Karpas-422 (cell line): ENCODE data around the gene COL19A1. TPM values are rescaled to one million over a fixed set of nuclear protein-coding genes. Genes with fewer than 3 reads are reported as not detected.
"Not testable (repeated sequence)": the region's sequence is repeated elsewhere in the genome, so short reads cannot be mapped to it uniquely, and the experiment has no call there.

Experiments
- DNase-seq: peaks from one replicate; pipeline ENCODE4 v3.0.0-alpha.2; 2015
- H2AFZ ChIP-seq: fragments of 200-600 bp; sonication (generic); 2 replicates; pipeline ENCODE4 v1.6.1; 2014; ENCODE audit warnings: antibody characterized with exemption, low read length, mixed read lengths
- H3K27ac ChIP-seq: fragments of 200-600 bp; sonication (generic); 2 replicates; pipeline ENCODE4 v1.5.1; 2014; ENCODE audit warnings: mild to moderate bottlenecking, low read length, moderate library complexity
- H3K27me3 ChIP-seq: fragments of 200-600 bp; sonication (generic); 2 replicates; pipeline ENCODE4 v1.6.1; 2014; ENCODE audit warnings: low read length, mixed read lengths
- H3K36me3 ChIP-seq: fragments of 200-600 bp; sonication (generic); 2 replicates; pipeline ENCODE4 v1.6.1; 2014; ENCODE audit warnings: low read length, mixed read lengths; ENCODE audit not compliant: insufficient read depth
- H3K4me1 ChIP-seq: fragments of 200-600 bp; sonication (generic); 2 replicates; pipeline ENCODE4 v1.6.1; 2014; ENCODE audit warnings: mild to moderate bottlenecking, low read length, mixed read lengths
- H3K4me2 ChIP-seq: fragments of 200-600 bp; sonication (generic); 2 replicates; pipeline ENCODE4 v1.6.1; 2014; ENCODE audit warnings: low read length, low read depth, mild to moderate bottlenecking; ENCODE audit not compliant: poor library complexity, severe bottlenecking
- H3K4me3 ChIP-seq: fragments of 200-600 bp; sonication (generic); 2 replicates; pipeline ENCODE4 v1.5.1; 2014; ENCODE audit warnings: mild to moderate bottlenecking, antibody characterized with exemption, low read length, mixed read lengths
- H3K79me2 ChIP-seq: fragments of 200-600 bp; sonication (generic); 2 replicates; pipeline ENCODE4 v1.6.1; 2014; ENCODE audit warnings: mild to moderate bottlenecking, low read length, mixed read lengths
- H3K9ac ChIP-seq: fragments of 200-600 bp; sonication (generic); 2 replicates; pipeline ENCODE4 v1.6.0; 2014; ENCODE audit warnings: low read length
- H3K9me2 ChIP-seq: fragments of 200-600 bp; sonication (generic), shearing (Covaris generic); replicated peaks from 2 replicates; pipeline ENCODE4 v1.6.0; 2014; ENCODE audit warnings: mild to moderate bottlenecking, low read length, moderate library complexity; ENCODE audit not compliant: insufficient read depth
- H3K9me3 ChIP-seq: fragments of 300-700, 200-600 bp; sonication (generic); 2 replicates; pipeline ENCODE4 v1.6.1; 2014; ENCODE audit warnings: low read length, mixed read lengths
- H4K20me1 ChIP-seq: fragments of 200-600 bp; sonication (generic); 2 replicates; pipeline ENCODE4 v1.6.1; 2014; ENCODE audit warnings: mild to moderate bottlenecking, antibody characterized with exemption, low read length, low read depth; ENCODE audit not compliant: insufficient read depth
- total RNA-seq: library from RNA; depleted of rRNA; stranded (reverse); fragments of >200 nt; shearing (Covaris generic); gene quantifications from 2 replicates; pipeline ENCODE4 v1.2.3, GENCODE V29; 2014; ENCODE audit warnings: low replicate concordance

The COL19A1 gene
- total RNA-seq, 1 experiment from 2014 or later: not detected

DNA sequence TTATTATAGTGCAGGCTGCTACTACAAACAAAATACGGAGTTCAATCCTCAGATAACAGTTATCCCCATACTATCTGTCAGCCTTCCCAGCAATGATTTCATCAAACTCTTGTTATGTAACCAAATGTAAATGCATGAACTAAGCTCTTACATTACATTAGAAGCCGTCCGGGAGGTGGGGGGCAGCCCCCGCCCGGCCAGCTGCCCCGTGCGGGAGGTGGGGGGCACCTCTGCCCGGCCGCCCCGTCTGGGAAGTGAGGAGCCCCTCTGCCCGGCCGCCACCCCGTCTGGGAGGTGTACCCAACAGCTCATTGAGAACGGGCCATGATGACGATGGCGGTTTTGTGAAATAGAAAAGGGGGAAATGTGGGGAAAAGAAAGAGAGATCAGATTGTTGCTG, 99.6 kb downstream of the COL19A1 start:
- not testable (repeated sequence) for H3K27me3 ChIP-seq, H3K4me1 ChIP-seq, H3K4me3 ChIP-seq, H3K79me2 ChIP-seq, H3K9ac ChIP-seq, H3K4me2 ChIP-seq, H3K9me3 ChIP-seq, H4K20me1 ChIP-seq, H3K9me2 ChIP-seq, H3K27ac ChIP-seq, H2AFZ ChIP-seq, H3K36me3 ChIP-seq, DNase-seq

DNA sequence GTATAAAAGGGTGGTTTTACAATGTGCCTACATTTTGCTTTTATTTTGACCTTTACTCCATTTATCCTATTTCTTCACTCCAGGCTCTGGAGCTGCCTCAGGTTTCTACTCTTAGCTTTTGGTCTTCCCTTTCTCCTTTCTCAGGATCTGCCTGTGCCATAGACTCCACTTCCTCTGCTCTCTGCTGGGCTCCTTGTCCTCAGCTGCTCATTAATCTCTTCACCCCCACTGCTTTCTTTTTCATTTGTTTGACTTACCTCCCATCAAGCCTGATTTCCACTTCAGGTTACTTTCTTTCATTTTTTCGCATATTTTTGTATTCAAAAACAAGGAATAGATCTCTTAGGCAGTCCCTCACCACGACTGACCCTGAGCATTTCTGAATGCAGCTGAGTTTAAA, 106.8 kb downstream of the COL19A1 start:
- H3K79me2 ChIP-seq: no peaks in the 10 kb centered on the region
- no peaks in the 10 kb centered on the region for H3K9me2 ChIP-seq
- H3K4me2 ChIP-seq: no peak overlapping the region
- H4K20me1 ChIP-seq: no peaks in the 10 kb centered on the region
- no peaks in the 10 kb centered on the region for H3K9me3 ChIP-seq
- no peaks in the 10 kb centered on the region for H3K27me3 ChIP-seq
- no peak overlapping the region for H3K27ac ChIP-seq
- no peak overlapping the region for H3K4me3 ChIP-seq
- DNase-seq: no peak
- no peaks in the 10 kb centered on the region for H3K4me1 ChIP-seq
- no peak overlapping the region for H2AFZ ChIP-seq
- H3K36me3 ChIP-seq: no peaks in the 10 kb centered on the region
- H3K9ac ChIP-seq: no peak overlapping the region

DNA sequence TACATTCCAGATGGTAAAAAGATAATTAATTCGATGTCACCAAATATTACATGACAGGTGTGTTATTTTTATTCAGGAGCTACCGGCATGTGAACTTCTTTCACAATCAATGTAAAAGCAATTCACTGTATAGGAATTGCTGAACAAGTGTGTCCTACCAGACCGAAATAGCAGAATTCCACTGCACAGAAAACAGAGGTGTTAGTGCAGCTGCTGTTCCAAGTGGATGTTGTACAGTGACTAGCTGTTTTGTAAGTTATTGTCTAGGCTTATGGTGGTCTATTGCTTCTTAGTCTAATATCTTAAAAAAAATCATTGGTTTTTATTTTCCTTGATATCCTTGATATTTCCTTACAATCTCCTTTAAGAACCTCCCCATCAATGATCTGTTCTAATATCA, 107.4 kb downstream of the COL19A1 start:
- Histone ChIP-seq H3K4me2 (no peak overlapping the region), H3K36me3 (no peaks in the 10 kb centered on the region), H4K20me1 (no peaks in the 10 kb centered on the region), H3K9ac (no peak overlapping the region), H3K79me2 (no peaks in the 10 kb centered on the region), H3K27ac (no peak overlapping the region), H3K4me3 (no peak overlapping the region), H3K9me2 (no peaks in the 10 kb centered on the region), H3K27me3 (no peaks in the 10 kb centered on the region), H3K9me3 (no peaks in the 10 kb centered on the region), H3K4me1 (no peaks in the 10 kb centered on the region), H2AFZ (no peak overlapping the region)
- DNase-seq: no peak

DNA sequence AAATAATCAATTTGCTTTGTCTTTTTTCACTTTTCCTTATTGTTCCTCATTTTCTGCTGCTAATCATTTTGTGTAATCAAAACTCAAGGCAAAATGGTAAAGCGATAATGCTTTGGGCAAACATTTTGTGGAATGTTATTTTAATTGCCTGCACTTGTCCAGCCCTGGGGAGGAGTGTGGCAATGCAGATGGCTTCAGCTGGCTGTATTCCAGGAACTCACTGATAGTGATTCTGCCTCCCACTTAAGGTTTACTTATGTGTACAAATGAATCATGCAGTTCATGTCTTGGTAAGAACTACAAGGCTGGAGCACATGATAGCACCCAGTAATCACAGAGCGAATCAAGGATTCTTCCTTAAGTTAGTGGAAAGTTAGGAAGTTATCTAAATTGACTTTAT, 107.8 kb downstream of the COL19A1 start:
- Histone ChIP-seq H3K79me2 (no peaks in the 10 kb centered on the region), H3K4me2 (no peak overlapping the region), H3K27ac (no peak overlapping the region), H3K9me3 (no peaks in the 10 kb centered on the region), H3K4me3 (no peak overlapping the region), H4K20me1 (no peaks in the 10 kb centered on the region), H3K36me3 (no peaks in the 10 kb centered on the region), H3K27me3 (no peaks in the 10 kb centered on the region), H3K9ac (no peak overlapping the region), H3K9me2 (no peaks in the 10 kb centered on the region), H3K4me1 (no peaks in the 10 kb centered on the region), H2AFZ (no peak overlapping the region)
- DNase-seq: no peak

DNA sequence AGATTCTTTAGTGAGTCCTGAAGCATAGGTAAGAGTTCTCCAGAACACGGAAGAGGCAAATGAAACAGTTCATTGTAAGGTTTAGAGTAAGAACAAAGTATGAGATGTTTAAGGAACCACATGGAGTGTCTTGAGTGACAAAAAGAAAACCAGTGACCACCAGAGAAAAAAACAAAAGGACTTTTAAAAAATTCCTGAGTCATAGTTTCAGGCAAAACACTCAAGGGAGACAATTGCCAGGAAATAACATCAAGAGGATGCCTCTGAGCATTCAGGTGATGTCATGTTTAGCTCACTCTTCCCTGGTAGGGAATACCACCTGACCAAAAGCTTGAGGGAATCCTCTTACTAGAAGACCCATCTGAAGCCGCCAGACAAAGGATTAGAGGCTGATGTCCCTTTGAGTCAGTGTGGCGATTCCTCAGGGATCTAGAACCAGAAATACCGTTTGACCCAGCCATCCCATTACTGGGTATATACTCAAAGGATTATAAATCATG, 110.3 kb downstream of the COL19A1 start:
- no peak for DNase-seq
- no peaks in the 10 kb centered on the region for H3K9me3 ChIP-seq
- no peaks in the 10 kb centered on the region for H3K4me1 ChIP-seq
- H3K36me3 ChIP-seq: no peaks in the 10 kb centered on the region
- H3K27ac ChIP-seq: no peak overlapping the region
- no peaks in the 10 kb centered on the region for H4K20me1 ChIP-seq
- no peak overlapping the region for H3K4me2 ChIP-seq
- no peak overlapping the region for H3K4me3 ChIP-seq
- H3K27me3 ChIP-seq: no peaks in the 10 kb centered on the region
- H3K9me2 ChIP-seq: no peaks in the 10 kb centered on the region
- H3K9ac ChIP-seq: no peak overlapping the region
- H3K79me2 ChIP-seq: no peaks in the 10 kb centered on the region
- no peak overlapping the region for H2AFZ ChIP-seq

DNA sequence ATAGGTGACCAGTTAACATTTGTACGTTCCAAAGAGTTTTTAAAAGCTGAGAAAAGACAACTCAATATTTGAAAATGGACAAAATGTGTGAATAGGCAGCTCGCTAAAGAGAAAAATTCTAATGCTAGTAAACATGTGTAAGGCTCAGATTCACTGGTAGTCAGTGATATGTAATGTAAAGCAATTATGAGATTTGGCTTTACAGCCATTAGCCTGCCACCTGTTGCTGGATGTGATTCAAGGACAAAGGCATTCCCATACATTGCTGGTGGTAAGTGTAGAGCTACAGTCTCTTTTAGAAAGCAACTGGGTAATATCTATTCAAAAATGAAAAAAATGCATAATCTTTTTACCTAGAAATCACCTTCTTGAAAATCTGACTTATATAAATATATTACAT, 114.3 kb downstream of the COL19A1 start:
- Histone ChIP-seq H4K20me1 (no peaks in the 10 kb centered on the region), H3K27ac (no peak overlapping the region), H3K9ac (no peak overlapping the region), H3K79me2 (no peaks in the 10 kb centered on the region), H3K9me2 (no peaks in the 10 kb centered on the region), H3K4me3 (no peak overlapping the region), H3K9me3 (no peaks in the 10 kb centered on the region), H3K4me1 (no peaks in the 10 kb centered on the region), H2AFZ (no peak overlapping the region), H3K36me3 (no peaks in the 10 kb centered on the region), H3K4me2 (no peak overlapping the region), H3K27me3 (no peaks in the 10 kb centered on the region)
- no peak for DNase-seq

DNA sequence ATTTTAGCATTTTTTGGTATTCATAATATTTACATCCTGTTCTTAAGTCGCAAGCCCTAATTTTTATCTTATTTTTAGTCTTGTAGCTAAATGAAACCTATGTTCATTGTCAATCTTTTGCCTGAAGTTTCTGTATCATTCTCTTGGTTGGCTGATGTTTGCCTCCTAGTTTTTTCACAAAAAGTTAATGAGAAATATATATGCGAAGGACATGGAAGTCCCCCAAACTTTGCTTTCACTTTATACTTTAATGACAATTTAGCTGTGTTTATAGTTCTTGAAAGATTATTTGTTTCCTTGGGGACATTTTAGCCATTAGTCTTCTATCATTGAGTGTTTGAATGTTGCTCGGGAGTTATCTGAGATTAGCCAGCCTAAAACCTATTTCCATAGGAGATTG, 118.2 kb downstream of the COL19A1 start:
- H3K79me2 ChIP-seq: no peaks in the 10 kb centered on the region
- no peak overlapping the region for H3K4me2 ChIP-seq

DNA sequence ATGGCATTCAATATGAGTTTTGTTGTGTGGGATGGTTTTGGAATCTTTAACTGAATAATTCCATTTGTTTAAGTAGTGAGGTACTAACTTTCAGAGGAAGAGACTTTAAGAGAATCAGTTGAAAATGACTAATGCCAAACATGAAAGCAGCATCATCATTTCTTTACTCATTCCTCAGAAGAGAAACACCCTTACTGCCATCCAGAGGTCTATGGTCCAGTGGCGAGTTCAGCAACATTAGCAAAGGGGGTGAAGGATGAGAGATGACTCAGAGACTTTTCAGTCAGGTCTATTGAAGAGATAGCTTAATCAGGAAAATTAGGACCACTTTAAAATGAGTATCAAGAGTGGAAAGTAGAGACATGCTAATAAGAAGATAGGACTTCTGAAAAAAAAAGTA, 118.8 kb downstream of the COL19A1 start:
- Histone ChIP-seq H3K4me1 (no peaks in the 10 kb centered on the region), H3K4me3 (no peak overlapping the region), H4K20me1 (no peaks in the 10 kb centered on the region), H3K9me2 (no peaks in the 10 kb centered on the region), H3K9ac (no peak overlapping the region), H3K4me2 (no peak overlapping the region), H3K9me3 (no peaks in the 10 kb centered on the region), H3K79me2 (no peaks in the 10 kb centered on the region), H2AFZ (no peak overlapping the region), H3K36me3 (no peaks in the 10 kb centered on the region), H3K27me3 (no peaks in the 10 kb centered on the region), H3K27ac (no peak overlapping the region)
- no peak for DNase-seq

More for the DNA sequence above, 118.2 kb downstream of the COL19A1 start:
- DNase-seq: no peak
- H3K36me3 ChIP-seq: no peaks in the 10 kb centered on the region
- H3K27ac ChIP-seq: no peak overlapping the region
- H2AFZ ChIP-seq: no peak overlapping the region
- no peaks in the 10 kb centered on the region for H3K9me3 ChIP-seq
- no peaks in the 10 kb centered on the region for H3K27me3 ChIP-seq
- H3K9ac ChIP-seq: no peak overlapping the region
- no peaks in the 10 kb centered on the region for H3K4me1 ChIP-seq
- no peaks in the 10 kb centered on the region for H3K9me2 ChIP-seq
- no peaks in the 10 kb centered on the region for H4K20me1 ChIP-seq
- no peak overlapping the region for H3K4me3 ChIP-seq

DNA sequence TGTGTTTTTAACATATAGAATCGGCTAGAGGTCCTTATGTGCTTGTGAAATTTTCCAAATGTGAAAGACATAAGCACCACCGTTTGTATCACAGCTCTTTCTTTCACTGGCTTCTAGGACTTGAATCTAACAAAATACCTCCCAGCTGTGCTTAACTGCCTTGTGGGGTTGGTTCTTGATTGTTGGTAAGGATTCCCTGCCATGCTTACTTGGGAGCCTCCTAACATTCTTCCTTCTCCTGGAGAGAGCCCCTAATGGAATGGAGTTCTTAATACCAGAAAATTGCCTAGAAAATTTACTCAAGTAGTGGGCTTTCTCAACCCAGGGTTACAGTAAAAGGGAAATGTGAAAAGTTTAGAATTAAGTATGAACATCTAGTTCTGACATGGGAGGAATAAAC, 121.2 kb downstream of the COL19A1 start:
- no peak for DNase-seq
- no peak overlapping the region for H3K9ac ChIP-seq
- no peaks in the 10 kb centered on the region for H3K9me3 ChIP-seq
- no peaks in the 10 kb centered on the region for H3K36me3 ChIP-seq
- H3K27ac ChIP-seq: no peak overlapping the region
- H2AFZ ChIP-seq: no peak overlapping the region
- H3K4me3 ChIP-seq: no peak overlapping the region
- no peaks in the 10 kb centered on the region for H4K20me1 ChIP-seq
- H3K9me2 ChIP-seq: no peaks in the 10 kb centered on the region
- H3K4me1 ChIP-seq: no peaks in the 10 kb centered on the region
- no peak overlapping the region for H3K4me2 ChIP-seq
- no peaks in the 10 kb centered on the region for H3K27me3 ChIP-seq
- no peaks in the 10 kb centered on the region for H3K79me2 ChIP-seq
